Measurements from ENCODE around the gene SLC37A1.

SLC37A1 gene

DNA sequence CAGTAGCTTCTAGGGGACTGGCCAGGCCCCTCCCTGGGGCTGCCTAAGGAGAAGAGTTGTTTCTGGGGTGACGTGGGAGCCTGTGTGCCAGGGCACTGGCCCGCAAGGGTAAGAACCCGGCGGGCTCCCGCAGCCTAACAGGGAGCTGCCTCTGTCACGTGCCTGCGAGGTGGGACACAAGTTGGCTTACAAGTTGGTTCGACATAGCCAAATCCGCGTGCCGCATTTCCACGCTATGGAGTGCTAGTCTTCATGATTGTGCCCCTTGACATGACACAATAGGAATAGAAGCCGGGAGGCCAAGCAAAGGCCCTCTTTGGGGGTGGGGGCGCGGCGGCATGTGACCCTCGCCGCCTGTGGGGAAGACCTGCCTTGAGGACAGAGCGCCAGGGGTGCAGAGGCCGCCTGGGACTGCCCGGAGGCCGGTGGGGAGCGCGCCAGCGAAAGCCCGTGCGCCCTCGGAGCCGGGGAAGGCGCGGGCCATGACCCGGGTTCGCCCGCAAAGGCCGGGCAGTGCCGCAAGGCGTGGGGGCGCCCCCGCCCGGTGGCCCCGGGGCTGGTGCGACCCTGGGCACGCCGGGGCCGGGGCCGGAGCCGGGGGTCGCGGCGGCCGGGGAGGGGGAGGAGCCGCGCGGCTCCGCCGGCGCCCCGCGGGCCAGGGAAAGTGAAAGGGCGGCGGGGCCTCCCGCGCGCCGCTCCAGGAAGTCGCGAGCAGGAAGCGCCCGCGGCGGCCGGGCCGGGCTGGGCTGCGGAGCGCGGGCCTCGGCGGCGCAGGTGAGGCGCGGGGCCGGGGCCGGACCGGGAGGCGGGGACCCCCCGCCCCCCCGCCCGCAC lies at the start of gene SLC37A1:
Gene SLC37A1, plus strand, starts transcription at position 702 of the 834 bp plus-strand sequence. CDS start 4,603 bp downstream, outside the sequence.
- H3K9me3 Mint-ChIP-seq = no peaks in the 10 kb centered on the region
- H3K4me1 Mint-ChIP-seq = peaks cover 59% of the 10 kb centered on the region
- DNase-seq = peak; percentile 59
- TF ChIP-seq, protein P1, sequence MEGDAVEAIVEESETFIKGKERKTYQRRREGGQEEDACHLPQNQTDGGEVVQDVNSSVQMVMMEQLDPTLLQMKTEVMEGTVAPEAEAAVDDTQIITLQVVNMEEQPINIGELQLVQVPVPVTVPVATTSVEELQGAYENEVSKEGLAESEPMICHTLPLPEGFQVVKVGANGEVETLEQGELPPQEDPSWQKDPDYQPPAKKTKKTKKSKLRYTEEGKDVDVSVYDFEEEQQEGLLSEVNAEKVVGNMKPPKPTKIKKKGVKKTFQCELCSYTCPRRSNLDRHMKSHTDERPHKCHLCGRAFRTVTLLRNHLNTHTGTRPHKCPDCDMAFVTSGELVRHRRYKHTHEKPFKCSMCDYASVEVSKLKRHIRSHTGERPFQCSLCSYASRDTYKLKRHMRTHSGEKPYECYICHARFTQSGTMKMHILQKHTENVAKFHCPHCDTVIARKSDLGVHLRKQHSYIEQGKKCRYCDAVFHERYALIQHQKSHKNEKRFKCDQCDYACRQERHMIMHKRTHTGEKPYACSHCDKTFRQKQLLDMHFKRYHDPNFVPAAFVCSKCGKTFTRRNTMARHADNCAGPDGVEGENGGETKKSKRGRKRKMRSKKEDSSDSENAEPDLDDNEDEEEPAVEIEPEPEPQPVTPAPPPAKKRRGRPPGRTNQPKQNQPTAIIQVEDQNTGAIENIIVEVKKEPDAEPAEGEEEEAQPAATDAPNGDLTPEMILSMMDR (IDR thresholded peaks at IDR 0.05) = no peak
- peaks cover 46% of the 10 kb centered on the region for H3K27me3 Mint-ChIP-seq (ENCODE audit: low read depth, poor library complexity)
- H3K27ac Mint-ChIP-seq = no peak within 1 kb of the TSS
- peak within 1 kb of the TSS; percentile 84 for H3K4me3 Mint-ChIP-seq
- H3K36me3 Mint-ChIP-seq (ENCODE audit: low read depth) = no peaks in the 10 kb centered on the region

DNA sequence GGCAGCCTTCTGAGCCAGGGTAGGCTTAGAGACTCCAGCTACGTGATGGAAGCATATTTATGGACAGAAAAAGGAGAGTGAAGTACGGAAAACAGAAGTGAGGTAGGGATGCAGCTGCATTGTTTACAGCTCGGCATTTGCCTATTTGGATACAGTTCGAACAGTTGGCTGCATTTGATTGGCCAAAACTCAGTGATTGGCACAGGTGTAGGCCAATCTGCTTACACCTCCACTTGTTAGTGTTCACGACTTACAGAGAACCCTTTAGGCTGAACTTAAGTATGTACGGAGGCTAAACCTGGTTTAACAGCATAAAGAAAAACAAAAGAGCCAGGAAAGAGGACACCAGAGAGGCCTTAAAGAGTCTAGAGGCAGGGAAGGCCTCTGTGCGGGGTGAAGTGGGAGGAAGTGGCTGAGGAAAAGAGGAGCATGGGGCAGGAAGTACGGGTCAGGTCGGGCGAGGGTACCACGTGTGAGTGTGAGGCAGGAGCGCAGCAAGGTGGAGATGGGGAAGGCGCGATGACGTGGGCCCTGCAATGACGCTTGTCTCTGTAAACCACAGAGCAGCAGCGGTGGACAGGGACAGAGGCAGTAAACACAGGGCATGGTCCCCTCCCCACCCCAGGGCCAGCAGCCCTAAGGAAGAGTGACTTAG lies 49.7 kb upstream of the SLC37A1 start:
- H3K27ac Mint-ChIP-seq = no peak overlapping the region
- peaks cover 6% of the 10 kb centered on the region for H3K27me3 Mint-ChIP-seq (ENCODE audit: low read depth, poor library complexity)
- no peak overlapping the region for H3K4me3 Mint-ChIP-seq
- TF ChIP-seq, protein P1 (IDR thresholded peaks at IDR 0.05) = no peak
- no peaks in the 10 kb centered on the region for H3K36me3 Mint-ChIP-seq (ENCODE audit: low read depth)
- DNase-seq = peak; percentile 37
- H3K9me3 Mint-ChIP-seq = no peaks in the 10 kb centered on the region
- H3K4me1 Mint-ChIP-seq = peaks cover 46% of the 10 kb centered on the region

DNA sequence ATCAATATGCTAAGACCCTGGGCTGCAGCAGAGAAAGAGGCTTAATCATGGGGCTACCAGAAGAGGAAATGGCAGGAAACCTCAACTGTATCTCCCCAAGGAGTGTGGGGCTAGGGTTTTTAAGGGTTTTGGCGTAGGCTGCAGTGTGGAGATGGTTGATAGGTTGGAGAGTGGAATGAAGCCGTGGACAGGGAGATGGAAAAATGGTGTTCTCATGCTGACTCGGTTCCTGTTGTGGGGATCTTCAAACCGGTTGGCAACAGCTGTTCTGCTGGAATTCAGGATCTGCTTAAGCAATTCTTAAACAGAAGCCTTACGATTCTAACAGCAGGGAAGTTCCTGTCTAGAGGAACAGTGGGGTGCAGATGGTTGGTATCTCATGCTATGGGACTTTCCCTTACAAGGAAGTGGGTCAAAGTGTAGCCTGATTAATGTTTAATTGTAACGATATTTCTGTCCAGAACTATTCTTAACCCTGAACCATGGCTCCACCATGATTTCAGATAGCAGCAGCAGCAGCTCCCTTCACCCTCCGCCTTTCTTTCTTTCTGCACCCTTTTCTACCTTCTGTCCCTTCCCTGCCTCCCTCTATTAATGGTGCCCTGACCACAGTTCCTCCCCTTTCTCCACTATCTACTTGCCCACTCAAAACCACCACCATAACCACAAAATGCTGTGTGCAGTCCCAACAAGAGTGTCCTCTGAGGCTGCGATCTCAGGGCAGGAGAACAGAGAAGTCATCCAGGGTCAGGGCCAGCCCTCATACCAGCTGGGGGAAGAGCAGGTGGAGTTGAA lies 48.4 kb upstream of the SLC37A1 start:
- Mint-ChIP-seq H3K27me3 (ENCODE audit: low read depth, poor library complexity) (peaks cover 6% of the 10 kb centered on the region), H3K4me1 (peaks cover 45% of the 10 kb centered on the region), H3K9me3 (no peaks in the 10 kb centered on the region), H3K4me3 (no peak overlapping the region), H3K27ac (no peak overlapping the region), H3K36me3 (ENCODE audit: low read depth) (no peaks in the 10 kb centered on the region)
- no peak for DNase-seq
- TF ChIP-seq, protein P1 (IDR thresholded peaks at IDR 0.05) = no peak

DNA sequence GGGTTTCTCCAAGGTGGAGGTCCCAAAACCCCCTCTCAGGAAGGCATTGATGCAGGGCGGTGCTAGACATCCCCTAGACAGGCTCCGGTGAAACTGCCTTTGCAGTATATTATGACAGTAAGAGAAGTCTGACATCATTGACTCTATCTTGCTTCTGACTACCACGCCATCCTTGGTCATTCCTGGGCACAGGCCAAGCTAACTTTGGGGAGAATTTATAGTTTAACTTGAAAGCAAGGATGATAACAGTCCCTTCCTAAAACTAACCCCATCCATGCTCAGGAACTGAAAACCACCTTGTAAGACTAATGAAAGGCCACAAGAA lies 47.9 kb upstream of the SLC37A1 start:
- peaks cover 39% of the 10 kb centered on the region for H3K4me1 Mint-ChIP-seq
- TF ChIP-seq, protein P1 (IDR thresholded peaks at IDR 0.05) = no peak

DNA sequence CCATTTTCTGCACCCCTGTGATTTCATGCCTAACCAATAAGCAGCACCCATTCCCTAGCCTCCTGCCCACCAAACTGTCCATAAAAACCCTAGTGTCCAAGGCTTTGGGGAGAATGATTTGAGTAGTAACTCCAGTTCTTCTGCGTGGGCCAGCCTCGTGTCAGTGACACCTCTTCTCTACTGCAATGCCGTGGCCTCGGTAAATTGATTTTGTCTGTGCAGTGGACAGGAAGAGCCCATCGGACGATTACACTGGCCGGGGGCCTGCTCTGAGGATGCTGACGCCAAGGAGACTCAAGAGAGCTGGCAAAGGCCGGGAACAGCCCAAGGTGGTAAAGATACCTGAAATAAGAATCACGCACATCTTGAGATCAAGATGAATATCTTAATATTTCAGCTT lies 47.0 kb upstream of the SLC37A1 start:
- Mint-ChIP-seq H3K9me3 (no peaks in the 10 kb centered on the region), H3K4me1 (peaks cover 36% of the 10 kb centered on the region), H3K27me3 (ENCODE audit: low read depth, poor library complexity) (peaks cover 10% of the 10 kb centered on the region), H3K4me3 (no peak overlapping the region), H3K36me3 (ENCODE audit: low read depth) (no peaks in the 10 kb centered on the region), H3K27ac (peak overlapping the region; percentile 73)
- DNase-seq = no peak
- TF ChIP-seq, protein P1 (IDR thresholded peaks at IDR 0.05) = no peak

More for the DNA sequence above, 47.9 kb upstream of the SLC37A1 start:
- Mint-ChIP-seq H3K4me3 (no peak overlapping the region), H3K27me3 (ENCODE audit: low read depth, poor library complexity) (peaks cover 6% of the 10 kb centered on the region), H3K27ac (no peak overlapping the region), H3K9me3 (no peaks in the 10 kb centered on the region), H3K36me3 (ENCODE audit: low read depth) (no peaks in the 10 kb centered on the region)
- DNase-seq = no peak
